Coronary artery (tissue), 2 donors: Measurements from ENCODE around the gene TENT5A.

Experiments
- DNase-seq: peaks from one replicate; pipeline ENCODE4 v3.0.0-alpha.2; 2017; ENCODE audit warnings: low spot score
- H3K27ac ChIP-seq, 2 donors: fragments of 200-600 bp; sonication (generic); one replicate each; pipeline ENCODE4 v1.5.1; 2016 to 2019
- H3K4me3 ChIP-seq: fragments of 200-600 bp; sonication (generic); 2 replicates; pipeline ENCODE4 v1.5.1; 2016; ENCODE audit warnings: mild to moderate bottlenecking, moderate library complexity
- TF ChIP-seq, protein P1 (sequence below): fragments of 200-600 bp; sonication (generic); IDR thresholded peaks from one replicate; pipeline ENCODE4 v1.5.1; 2019; ENCODE audit warnings: antibody characterized with exemption

The TENT5A gene

DNA sequence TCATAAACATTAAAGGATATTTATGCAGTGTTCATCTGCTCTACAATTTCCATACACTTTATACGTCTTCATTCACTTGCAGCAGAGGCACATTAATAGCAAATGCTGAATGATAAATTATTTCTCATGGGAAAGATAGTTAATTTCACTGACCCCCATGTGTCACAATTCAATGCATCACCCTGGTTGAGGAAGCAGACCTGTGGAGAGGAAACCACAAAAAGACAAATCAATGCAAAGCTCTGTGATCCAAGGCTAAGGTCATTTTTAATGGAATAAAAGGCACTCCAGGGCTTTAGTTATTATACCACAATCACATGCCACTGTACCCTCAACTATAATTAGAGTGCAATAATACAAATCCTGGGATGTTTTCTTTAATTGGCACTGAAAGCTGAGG lies 40.3 kb upstream of the TENT5A start:
- H3K4me3 ChIP-seq = no peak overlapping the region
- TF ChIP-seq, protein P1, sequence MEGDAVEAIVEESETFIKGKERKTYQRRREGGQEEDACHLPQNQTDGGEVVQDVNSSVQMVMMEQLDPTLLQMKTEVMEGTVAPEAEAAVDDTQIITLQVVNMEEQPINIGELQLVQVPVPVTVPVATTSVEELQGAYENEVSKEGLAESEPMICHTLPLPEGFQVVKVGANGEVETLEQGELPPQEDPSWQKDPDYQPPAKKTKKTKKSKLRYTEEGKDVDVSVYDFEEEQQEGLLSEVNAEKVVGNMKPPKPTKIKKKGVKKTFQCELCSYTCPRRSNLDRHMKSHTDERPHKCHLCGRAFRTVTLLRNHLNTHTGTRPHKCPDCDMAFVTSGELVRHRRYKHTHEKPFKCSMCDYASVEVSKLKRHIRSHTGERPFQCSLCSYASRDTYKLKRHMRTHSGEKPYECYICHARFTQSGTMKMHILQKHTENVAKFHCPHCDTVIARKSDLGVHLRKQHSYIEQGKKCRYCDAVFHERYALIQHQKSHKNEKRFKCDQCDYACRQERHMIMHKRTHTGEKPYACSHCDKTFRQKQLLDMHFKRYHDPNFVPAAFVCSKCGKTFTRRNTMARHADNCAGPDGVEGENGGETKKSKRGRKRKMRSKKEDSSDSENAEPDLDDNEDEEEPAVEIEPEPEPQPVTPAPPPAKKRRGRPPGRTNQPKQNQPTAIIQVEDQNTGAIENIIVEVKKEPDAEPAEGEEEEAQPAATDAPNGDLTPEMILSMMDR = no peak
- H3K27ac ChIP-seq = no peak overlapping the region
- DNase-seq = no peak

DNA sequence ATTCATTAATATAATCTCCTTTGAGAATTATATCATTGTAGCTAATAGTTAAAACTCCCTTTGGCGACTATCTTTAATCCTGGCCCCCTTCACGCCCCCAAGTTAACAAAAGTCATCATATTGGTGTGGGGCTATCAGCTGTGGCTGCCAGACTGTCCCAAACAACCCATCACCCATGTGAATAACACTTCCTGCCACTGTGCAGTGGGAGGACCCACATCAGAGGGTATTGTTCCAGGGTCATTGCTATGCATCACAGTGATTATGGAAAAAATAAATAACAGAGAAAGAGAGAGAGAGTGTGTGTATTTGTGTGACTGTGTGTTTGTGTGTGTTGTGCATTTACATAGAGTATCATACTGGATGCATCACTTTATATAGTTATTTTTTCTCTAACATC lies 39.3 kb upstream of the TENT5A start:
- H3K27ac ChIP-seq = no peak overlapping the region
- TF ChIP-seq, protein P1 = no peak
- DNase-seq = no peak
- H3K4me3 ChIP-seq = no peak overlapping the region

DNA sequence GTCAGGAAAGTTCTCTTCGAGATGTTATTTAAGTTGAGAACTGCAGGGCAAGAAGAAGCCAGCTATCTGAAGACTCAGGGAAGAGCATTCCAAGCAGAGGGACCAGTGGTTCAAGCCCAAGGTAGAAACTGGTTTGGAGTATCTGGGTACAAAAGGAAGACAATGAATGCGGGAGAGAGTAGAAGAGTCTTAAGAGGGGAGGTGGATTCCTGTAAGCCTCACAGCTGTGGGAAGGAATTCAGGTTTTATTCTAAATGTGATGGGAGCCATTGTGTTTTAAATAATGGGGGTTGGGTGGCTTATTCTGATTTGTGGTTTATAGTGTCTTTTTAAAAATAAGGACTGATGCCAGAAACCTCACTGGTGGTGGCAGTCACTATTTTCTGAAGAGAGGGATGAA lies 37.6 kb upstream of the TENT5A start:
- no peak for DNase-seq
- Histone ChIP-seq H3K27ac (no peak overlapping the region), H3K4me3 (no peak overlapping the region)
- TF ChIP-seq, protein P1 = no peak

DNA sequence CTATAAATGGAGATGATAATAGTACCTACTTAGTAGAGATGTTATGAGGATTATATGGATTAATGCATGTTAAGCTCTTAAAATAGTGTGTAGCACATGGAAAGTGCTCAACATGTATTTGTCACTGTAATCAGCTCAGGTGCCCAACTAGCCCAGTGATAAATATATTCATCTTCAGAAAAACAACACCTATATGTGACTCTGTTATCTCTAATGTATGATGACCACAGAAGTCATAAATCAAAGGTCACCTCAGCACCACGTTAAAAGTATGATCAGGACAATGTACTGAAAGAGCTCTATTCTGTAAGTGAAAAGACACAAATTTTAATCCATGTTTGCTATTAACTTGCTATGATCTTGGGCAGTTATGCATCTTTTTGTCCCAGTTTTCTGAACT lies 36.8 kb upstream of the TENT5A start:
- Histone ChIP-seq H3K27ac (no peak overlapping the region), H3K4me3 (no peak overlapping the region)
- TF ChIP-seq, protein P1 = no peak
- DNase-seq = no peak

DNA sequence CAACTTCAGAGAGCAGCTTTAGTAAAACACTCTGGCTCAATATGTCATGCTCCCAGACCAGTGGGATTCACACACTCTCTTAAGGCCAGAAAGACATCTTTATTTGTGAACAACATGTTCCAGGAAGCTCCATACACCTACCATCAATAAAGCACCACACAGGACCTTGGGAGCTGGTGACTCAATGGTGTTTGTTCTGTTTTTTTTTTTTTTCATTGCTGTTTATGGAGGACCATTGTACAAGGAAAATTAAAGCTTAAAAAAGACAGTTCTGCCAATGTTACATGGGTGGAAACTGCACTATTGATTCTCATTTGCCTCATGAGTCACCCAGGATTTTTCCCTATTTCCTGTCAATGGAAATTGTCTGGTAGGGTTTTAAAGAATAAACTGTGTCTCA lies 36.3 kb upstream of the TENT5A start:
- no peak overlapping the region for H3K4me3 ChIP-seq
- no peak for DNase-seq
- TF ChIP-seq, protein P1 = no peak
- H3K27ac ChIP-seq = no peak overlapping the region

DNA sequence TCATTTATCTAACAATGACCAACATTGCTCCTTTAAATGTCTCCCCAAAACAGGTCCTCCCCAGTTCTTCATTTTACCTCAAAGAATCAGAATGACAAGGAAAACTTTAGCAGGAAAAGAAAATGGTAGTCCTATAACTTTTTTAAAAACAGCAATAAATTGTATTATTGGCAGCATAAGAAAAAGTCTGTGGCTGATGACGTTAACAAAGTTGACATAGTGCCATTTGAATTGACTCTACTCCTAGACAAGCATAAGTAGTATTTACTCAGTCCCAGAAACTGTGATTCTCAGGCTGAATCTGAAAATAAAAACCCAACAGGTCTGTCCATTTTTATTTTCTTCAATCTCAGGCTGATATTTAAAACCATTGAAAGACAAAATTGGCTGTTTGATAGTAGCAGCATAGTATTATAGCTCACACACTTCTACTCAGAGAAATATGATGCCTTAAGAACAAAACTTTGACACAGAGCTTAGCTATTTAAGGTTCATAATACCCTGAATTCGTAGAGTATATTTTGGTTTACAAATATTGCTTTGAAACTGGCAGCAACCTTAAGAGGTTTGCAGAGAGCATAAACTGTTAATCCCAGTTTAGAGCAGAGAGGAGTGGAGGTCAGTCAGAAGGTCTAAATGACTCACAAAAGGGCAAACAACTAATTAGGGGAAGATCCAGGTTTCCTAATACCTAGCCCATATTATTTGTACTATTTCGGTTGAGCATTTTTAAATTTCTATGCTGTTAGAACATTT lies 35.0 kb upstream of the TENT5A start:
- H3K4me3 ChIP-seq = peak overlapping the region; percentile 0
- no peak for DNase-seq
- TF ChIP-seq, protein P1 = no peak
- peak overlapping the region in 1 of 2 donors; percentile 25 for H3K27ac ChIP-seq

DNA sequence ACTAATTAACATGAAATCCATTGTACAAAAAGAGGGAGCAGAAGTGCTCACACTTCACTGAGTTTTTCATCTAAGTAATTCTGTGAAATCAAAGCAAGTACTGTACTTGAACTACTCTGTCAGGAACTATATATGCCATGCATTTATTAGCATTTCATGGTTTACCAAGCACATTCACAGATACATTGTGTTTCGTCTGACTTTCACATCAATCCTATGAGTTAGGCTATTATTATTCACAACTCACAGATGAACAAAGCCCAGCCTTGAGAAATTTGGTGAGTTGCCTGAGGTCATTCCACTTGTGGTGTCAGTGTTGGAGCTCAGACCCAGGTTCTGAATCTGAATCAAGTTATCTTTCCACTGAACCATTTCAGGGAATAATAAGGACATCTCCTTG lies 33.7 kb upstream of the TENT5A start:
- TF ChIP-seq, protein P1 = no peak
- Histone ChIP-seq H3K4me3 (no peak overlapping the region), H3K27ac (no peak overlapping the region)
- DNase-seq = no peak
